NCI-H2196 (cell line): Measurements from ENCODE around the gene ILKAP.
A peak's percentile ranks its signal among the peaks of the same experiment; 100 is the strongest.

Experiments used
- DNase-seq: peaks from one replicate; lab custom pipeline; 2025; ENCODE audit not compliant: unreplicated experiment; lab: John Stamatoyannopoulos, UW

Gene ILKAP

DNA sequence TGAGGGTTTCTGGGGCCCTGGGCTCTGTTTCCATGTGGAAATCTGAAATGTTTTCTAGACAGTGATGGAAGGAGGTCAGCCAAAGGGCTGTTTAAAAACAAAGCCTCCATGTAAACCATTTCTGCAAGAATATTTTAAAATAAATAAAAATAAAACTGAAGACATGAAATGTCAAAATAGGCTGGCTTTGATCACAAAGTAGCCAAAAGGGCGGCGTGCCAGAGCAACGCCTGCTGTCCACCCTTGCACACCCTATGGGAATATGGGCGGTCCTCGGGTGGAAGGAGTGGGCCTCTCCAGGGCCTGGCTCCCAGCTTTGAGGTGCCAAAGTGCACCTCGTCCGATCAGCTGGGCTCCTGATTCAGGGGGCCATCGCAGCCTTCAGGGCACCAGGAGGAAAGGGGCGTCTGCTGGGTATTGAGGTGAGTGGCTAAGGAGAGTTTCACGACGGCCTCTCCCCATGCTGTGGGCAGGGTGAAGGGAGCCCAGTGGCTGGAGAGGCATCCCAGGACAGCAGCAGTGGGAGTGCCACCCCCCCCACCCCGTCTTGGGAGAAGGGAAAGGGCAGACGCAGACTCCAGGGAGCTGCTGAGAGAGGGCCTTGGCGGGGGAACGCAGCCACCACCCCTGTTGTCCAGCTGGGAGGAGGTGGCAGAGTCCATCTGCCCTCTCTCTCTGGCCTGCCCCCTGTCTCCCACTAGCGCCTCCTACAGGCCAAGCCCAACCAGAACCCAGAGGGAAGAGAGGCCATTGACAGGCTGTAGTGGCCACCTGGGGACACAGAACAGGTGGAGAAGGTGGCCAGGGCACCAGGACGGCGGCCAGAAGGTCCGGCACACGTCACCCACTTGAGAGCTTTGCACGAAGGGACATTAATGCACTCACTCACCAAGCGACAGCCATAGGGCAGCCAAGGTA is 50.5 kb downstream of the ILKAP start:
- DNase-seq = no peak

GRCh38 chr2:238151628-238152235 is 51.8 kb downstream of the ILKAP start:
- DNase-seq = no peak

DNA sequence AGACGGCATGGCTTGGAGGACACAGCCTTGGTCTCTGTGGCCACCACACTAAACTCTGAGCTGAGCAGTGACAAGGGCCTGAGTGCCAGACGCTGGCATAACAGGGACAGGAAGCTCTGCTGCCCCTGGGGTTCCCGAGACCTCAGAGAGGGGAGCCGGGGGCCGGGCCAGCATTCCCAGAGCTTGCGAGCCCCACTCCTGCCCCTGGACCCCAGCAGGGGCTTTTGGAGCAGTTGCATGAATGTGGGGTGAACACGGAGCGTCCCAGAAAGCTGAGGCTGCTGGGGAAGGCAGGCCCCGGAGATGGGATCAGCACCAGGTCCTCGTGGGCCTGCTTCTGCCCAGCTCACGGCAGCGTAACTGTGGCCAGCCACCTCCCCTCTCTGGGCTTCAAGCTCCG is 52.3 kb downstream of the ILKAP start:
- no peak for DNase-seq

GRCh38 chr2:238150686-238151085 is 52.8 kb downstream of the ILKAP start:
- no peak for DNase-seq

DNA sequence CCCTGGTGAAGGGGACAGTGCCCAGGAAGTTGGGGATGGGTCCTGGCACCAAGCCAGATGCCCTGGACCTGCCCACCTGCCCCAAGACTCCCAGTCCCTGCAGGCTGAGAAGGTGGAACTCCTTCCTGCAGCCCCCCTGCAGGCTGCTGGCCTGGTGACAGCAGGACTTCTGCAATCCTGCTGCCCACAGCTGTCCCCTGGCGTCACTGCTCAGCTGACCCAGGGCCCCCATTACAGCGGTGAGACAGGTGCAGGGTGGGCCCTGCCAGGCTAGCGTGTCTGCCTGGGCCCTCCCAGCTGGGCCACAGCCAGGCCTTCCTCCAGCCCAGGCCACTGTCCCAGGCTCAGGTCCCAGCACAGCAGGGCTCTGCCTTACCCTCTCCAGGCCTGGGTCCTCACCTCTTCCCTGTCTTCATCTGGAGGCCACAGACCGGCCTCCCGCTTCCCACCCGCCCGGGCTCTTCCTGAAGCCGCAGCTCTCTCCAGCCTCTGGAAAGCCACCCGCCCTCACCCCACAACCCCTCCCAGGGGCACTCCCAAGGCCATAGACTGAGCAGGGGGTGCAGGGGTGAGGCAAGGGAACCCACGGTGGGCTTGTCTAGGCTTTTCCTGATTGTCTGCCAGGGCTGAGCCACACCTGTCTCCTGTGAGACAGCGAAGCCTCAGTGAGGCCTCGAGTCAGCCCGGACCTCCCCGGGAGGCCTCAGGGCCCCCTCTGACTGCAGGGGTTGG is 53.5 kb downstream of the ILKAP start:
- DNase-seq = no peak

- DNase-seq = no peak
Observed at GRCh38 chr2:238148981-238149380, 54.5 kb downstream of the ILKAP start.

DNA sequence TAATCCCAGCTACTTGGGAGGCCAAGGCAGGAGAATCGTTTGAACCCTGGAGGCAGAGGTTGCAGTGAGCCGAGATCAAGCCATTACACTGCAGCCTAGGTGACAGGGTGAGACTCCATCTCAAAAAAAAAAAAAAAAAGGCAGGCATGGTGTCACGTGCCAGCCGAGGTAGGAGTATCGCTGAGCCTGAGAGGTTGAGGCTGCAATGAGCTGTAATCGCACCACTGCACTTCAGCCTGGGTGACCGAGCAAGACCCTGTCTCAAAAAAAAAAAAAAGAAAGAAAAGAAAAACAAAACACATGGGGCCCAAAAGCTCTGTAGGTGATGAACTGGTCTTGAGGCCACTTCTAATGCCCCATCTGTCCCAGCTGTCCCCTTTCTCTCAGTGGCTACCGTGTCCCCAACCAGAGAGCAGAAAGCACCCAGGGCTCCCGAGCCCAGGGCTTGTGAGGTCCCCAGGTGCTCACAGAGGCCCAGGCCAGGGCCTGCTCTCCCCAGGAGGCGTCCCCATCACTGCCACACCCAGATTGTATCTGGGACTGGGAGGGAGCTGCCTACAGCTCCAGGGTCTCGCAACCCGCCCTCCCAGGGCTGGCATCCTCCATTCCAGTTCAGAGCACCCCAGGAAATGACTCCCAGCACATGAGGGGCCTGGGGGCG is 56.5 kb downstream of the ILKAP start:
- no peak for DNase-seq

GRCh38 chr2:238145851-238146250 is 57.6 kb downstream of the ILKAP start:
- DNase-seq = no peak

- DNase-seq = no peak
Observed at GRCh38 chr2:238145046-238145445, 58.4 kb downstream of the ILKAP start.

DNA sequence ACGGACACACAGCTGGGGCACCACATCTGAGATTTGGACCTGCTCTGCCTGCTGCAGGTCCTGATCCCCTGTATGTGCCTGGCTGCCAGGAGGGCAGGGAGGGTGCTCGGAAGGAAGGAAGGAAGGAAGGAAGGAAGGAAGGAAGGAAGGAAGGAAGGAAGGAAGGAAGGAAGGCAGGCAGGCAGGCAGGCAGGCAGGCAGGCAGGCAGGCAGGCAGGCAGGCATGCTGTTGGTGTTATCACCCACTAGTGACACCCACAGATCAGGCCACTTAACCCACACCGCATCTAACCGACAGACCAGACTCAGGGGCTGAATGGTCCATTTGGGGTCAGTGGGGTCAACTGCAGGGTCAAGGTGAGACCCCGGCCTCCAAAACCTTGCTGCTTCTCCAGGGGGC is 59.2 kb downstream of the ILKAP start:
- no peak for DNase-seq

DNA sequence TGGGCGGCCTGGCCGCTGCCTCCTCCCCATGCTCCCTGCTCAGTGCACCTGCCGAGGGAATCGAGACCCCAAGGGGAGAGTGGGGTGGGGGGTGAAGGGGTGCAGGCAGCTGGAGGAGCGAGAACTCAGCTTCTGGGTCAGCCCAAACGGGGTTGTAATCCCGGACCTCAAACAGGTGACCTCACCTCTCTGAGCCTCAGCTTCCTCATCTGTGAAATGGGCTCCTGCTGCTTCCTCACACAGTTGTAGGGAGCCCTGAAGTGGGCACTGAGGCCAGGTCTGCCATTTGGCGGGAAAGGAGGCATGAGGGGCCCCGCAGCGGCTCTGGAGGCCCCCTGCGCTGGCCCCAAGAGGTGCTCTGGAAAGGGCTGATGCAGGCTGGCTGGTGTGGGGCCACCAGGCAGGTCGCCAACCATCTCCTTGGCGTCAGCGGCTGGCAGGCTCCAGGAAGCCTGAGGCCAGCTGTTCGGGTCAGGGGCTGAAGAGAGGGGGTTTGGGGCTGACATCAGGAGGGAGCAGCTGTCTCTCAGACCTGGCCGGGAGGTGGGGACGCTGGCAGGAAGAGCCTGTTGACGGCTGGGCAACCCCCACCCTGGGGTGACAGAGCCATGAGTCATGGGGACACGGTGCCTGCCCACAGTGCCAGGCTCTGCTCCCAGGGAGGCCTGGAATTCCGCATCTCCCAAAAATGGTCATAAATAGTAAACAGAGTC is 60.1 kb downstream of the ILKAP start:
- no peak for DNase-seq

- no peak for DNase-seq
Observed at GRCh38 chr2:238142382-238143205, 60.9 kb downstream of the ILKAP start.

DNA sequence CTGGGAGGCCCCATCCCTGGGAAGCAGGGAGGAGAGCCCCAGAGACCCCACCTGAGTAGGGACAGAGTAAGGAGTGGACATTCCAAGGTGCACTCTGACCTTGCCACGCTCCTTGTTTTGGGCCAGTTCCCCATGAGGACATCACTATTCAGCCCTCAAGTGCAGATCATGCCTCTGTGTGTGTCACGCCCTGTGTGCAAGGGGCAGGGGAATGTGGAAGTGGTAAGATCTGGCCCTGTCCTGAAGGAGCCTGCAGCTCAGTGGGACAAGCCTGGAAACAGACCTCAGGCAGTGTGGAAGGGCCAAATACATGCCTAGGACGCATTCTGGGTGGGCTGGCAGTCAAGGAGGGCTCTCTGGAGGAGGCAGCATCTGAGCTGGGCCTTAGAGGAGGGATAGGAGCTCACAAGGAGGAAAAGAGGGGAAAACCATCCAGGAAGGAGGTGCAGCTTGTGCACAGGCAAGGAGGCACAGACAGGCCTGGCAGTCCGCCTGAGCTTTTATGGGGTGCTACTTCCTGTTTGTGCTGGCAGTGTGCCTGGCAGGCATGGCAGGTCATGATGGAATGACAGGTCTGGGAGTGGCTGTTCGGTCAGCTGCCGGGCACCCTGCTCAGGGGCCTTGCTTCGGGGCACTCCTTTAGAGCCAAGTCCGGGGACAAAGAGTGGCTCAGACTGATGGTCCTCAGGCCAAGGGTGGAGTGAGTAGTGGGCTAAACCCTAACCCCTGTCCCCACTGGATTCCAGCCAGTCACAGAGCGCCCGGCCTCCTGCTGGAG is 61.8 kb downstream of the ILKAP start:
- peak; percentile 30 for DNase-seq

- DNase-seq = no peak
Observed at GRCh38 chr2:238140721-238141540, 62.6 kb downstream of the ILKAP start.

GRCh38 chr2:238140040-238140439 is 63.5 kb downstream of the ILKAP start:
- DNase-seq = no peak

- no peak for DNase-seq
Observed at GRCh38 chr2:238139196-238140039, 64.1 kb downstream of the ILKAP start.
